Measurements from ENCODE around the gene RERE. TPM values are rescaled to one million over a fixed set of nuclear protein-coding genes. Genes with fewer than 3 reads are reported as not detected.
A peak's percentile ranks its signal among the peaks of the same experiment; 100 is the strongest.

Gene RERE
- total RNA-seq, 1 experiment from 2014 or later = 217 TPM

- TF ChIP-seq REST (IDR thresholded peaks at IDR 0.05; ENCODE audit: insufficient read depth in 1 of 2, low read depth in 2 of 2, low read length in 1 of 2) = no peak
- no peak for TF ChIP-seq POLR2AphosphoS5 (IDR thresholded peaks at IDR 0.05; ENCODE audit: low read depth, low read length)
- TF ChIP-seq TCF7L2 (IDR thresholded peaks at IDR 0.05; ENCODE audit: low read depth, low read length) = no peak
- ATAC-seq (no peak), DNase-seq (ENCODE audit: low read depth, low spot score) (no peak)
- in situ Hi-C loops (cut with HindIII; ENCODE audit: low pct_unique_long_range_greater_than_20kb, low sequenced_read_pairs) (no loop called here), intact Hi-C loops (cut with micrococcal nuclease; ENCODE audit: unreplicated experiment) (no loop called here)
- Histone ChIP-seq H3K36me3 (ENCODE audit: control insufficient read depth, insufficient read depth, low read length) (no peaks in the 10 kb centered on the region), H3K4me3 (ENCODE audit: low read depth in 2 of 2, low read length in 2 of 2) (no peak overlapping the region), H3K27me3 (ENCODE audit: control insufficient read depth, insufficient read depth, low read length) (no peaks in the 10 kb centered on the region), H3K4me1 (ENCODE audit: control insufficient read depth, insufficient read depth, low read length) (peaks cover 76% of the 10 kb centered on the region), H3K27ac (ENCODE audit: low read length) (no peak overlapping the region), H3K9me3 (ENCODE audit: control insufficient read depth, insufficient read depth, low read depth, low read length) (no peaks in the 10 kb centered on the region)
- ChIA-PET CTCF (no interaction called here), POLR2A (no interaction called here)
- no TSS peak for BruUV-seq (replicated peaks)
Observed at GRCh38 chr1:8663090-8663802, 154.2 kb downstream of the RERE start.

GRCh38 chr1:8662380-8663072, 154.9 kb downstream of the RERE start:
- peaks cover 69% of the 10 kb centered on the region for H3K4me1 ChIP-seq (ENCODE audit: control insufficient read depth, insufficient read depth, low read length)
- 0 out of 2 replicates have a peak overlapping the region, but pooled peaks have one; percentile 5 for H3K27ac ChIP-seq (ENCODE audit: low read length)
- in situ Hi-C loops (cut with HindIII; ENCODE audit: low pct_unique_long_range_greater_than_20kb, low sequenced_read_pairs) (no loop called here), intact Hi-C loops (cut with micrococcal nuclease; ENCODE audit: unreplicated experiment) (no loop called here)
- H3K27me3 ChIP-seq (ENCODE audit: control insufficient read depth, insufficient read depth, low read length) = no peaks in the 10 kb centered on the region
- H3K4me3 ChIP-seq (ENCODE audit: low read depth in 2 of 2, low read length in 2 of 2) = no peak overlapping the region
- no peak for DNase-seq (ENCODE audit: low read depth, low spot score)
- no TSS peak for BruUV-seq (replicated peaks)
- TF ChIP-seq REST (IDR thresholded peaks at IDR 0.05; ENCODE audit: insufficient read depth in 1 of 2, low read depth in 2 of 2, low read length in 1 of 2) = no peak
- TF ChIP-seq SIN3A (IDR thresholded peaks at IDR 0.05; ENCODE audit: borderline replicate concordance, insufficient read depth, low read depth, low read length) = no peak
- TF ChIP-seq CTCF (IDR thresholded peaks at IDR 0.05) = no peak
- no peak for TF ChIP-seq POLR2AphosphoS5 (IDR thresholded peaks at IDR 0.05; ENCODE audit: low read depth, low read length)
- TF ChIP-seq TCF7L2 (IDR thresholded peaks at IDR 0.05; ENCODE audit: low read depth, low read length) = no peak
- ChIA-PET CTCF (interaction anchor here (0.6 kb wide), 1 partner anchor 23 kb away, joined by 4 read pairs; no protein-coding TSS in a partner anchor), POLR2A (no interaction called here)
- ATAC-seq = no peak
- H3K9me3 ChIP-seq (ENCODE audit: control insufficient read depth, insufficient read depth, low read depth, low read length) = no peaks in the 10 kb centered on the region
- H3K36me3 ChIP-seq (ENCODE audit: control insufficient read depth, insufficient read depth, low read length) = no peaks in the 10 kb centered on the region

All from Panc1 (cell line).